GM12878 (cell line): ENCODE data around the gene PKMYT1. TPM values are rescaled to one million over a fixed set of nuclear protein-coding genes. Genes with fewer than 3 reads are reported as not detected.

Experiments used
- ATAC-seq: fragments of 200-7000 bp; cut with Tn5 transposase; 3 replicates; pipeline ENCODE4 v1.9.1; 2020; ENCODE audit warnings: mild to moderate bottlenecking, moderate library complexity
- BruUV-seq: library from RNA; stranded (reverse); fragments of 400-500 nt; replicated peaks from 2 replicates; lab custom pipeline; 2021; lab: Mats Ljungman, UMichigan
- CTCF ChIA-PET: fragments of 300-600 bp; sonication (Branson Sonifier 250); formaldehyde crosslinking; extraction: SDS; loops from one replicate; lab custom pipeline; 2021; ENCODE audit warnings: inconsistent platforms; lab: Yijun Ruan, JAX
- POLR2A ChIA-PET: fragments of 350-600 bp; formaldehyde crosslinking; extraction: SDS; loops from one replicate; lab custom pipeline; 2021; ENCODE audit warnings: inconsistent platforms; lab: Charles Lee
- RAD21 ChIA-PET: fragments of 300-600 bp; sonication (Branson Sonifier 250); formaldehyde crosslinking; loops from one replicate; lab custom pipeline; 2023; ENCODE audit warnings: antibody characterized with exemption; ENCODE audit not compliant: unreplicated experiment; lab: Charles Lee
- SMC1A ChIA-PET: fragments of 300-600 bp; sonication (Branson Sonifier 250); formaldehyde crosslinking; loops from one replicate; lab custom pipeline; 2023; ENCODE audit not compliant: unreplicated experiment, uncharacterized antibody; lab: Charles Lee
- DNase-seq: peaks from one replicate; pipeline ENCODE4 v3.0.0-alpha.2; 2011; ENCODE audit warnings: low read depth, low spot score
- FAIRE-seq: peaks from 3 replicates; lab custom pipeline; 2011; peaks lifted over from hg19 to GRCh38; lab: Jason Lieb, UNC
- H2AFZ ChIP-seq: 2 replicates; pipeline ENCODE4 v1.6.0; 2011; ENCODE audit warnings: low read depth, low read length, control low read depth; ENCODE audit not compliant: control insufficient read depth
- H3K27ac ChIP-seq: 2 replicates; pipeline ENCODE4 v1.5.1; 2011; ENCODE audit warnings: control low read depth; ENCODE audit not compliant: control insufficient read depth, insufficient read depth
- H3K27me3 ChIP-seq, 2 experiments: replicated peaks in 1 of 2; 2 replicates each; pipeline versions ENCODE4 v1.6.0 to v1.6.1; 2011; ENCODE audit warnings: low read length in 1 of 2; ENCODE audit not compliant: control insufficient read depth in 2 of 2, insufficient read depth in 2 of 2
- H3K36me3 ChIP-seq, 2 experiments: 2 replicates each; pipeline ENCODE4 v1.5.1; 2011; ENCODE audit warnings: low read length in 1 of 2; ENCODE audit not compliant: control insufficient read depth in 2 of 2, insufficient read depth in 2 of 2
- H3K4me1 ChIP-seq: 2 replicates; pipeline ENCODE4 v1.6.1; 2011; ENCODE audit warnings: mild to moderate bottlenecking, low read length, moderate library complexity, mixed read lengths; ENCODE audit not compliant: control insufficient read depth, insufficient read depth
- H3K4me2 ChIP-seq: 2 replicates; pipeline ENCODE4 v1.6.0; 2011; ENCODE audit warnings: control low read depth; ENCODE audit not compliant: control insufficient read depth, insufficient read depth
- H3K4me3 ChIP-seq: fragments of 200-600 bp; sonication (generic); 2 replicates; pipeline ENCODE4 v1.5.1; 2016
- H3K79me2 ChIP-seq: 2 replicates; pipeline ENCODE4 v1.6.0; 2011; ENCODE audit warnings: low read length; ENCODE audit not compliant: control insufficient read depth, insufficient read depth
- H3K9ac ChIP-seq: 2 replicates; pipeline ENCODE4 v1.8.0; 2011; ENCODE audit warnings: low read length, control low read depth, mixed read lengths; ENCODE audit not compliant: control insufficient read depth, insufficient read depth
- H3K9me3 ChIP-seq: replicated peaks from 3 replicates; pipeline ENCODE4 v1.5.1; 2011; ENCODE audit warnings: mild to moderate bottlenecking, low read length; ENCODE audit not compliant: control insufficient read depth, insufficient read depth
- H4K20me1 ChIP-seq: 2 replicates; pipeline ENCODE4 v1.6.0; 2011; ENCODE audit not compliant: control insufficient read depth, insufficient read depth
- DPF2 ChIP-seq: fragments of 450-650 bp; IDR thresholded peaks from 2 replicates; pipeline ENCODE4 v1.6.1; 2017; ENCODE audit warnings: mild to moderate bottlenecking
- HCFC1 ChIP-seq: fragments of 150-350 bp; IDR thresholded peaks from 2 replicates; pipeline ENCODE4 v1.6.1; 2014; ENCODE audit warnings: low read length
- JUND ChIP-seq: IDR thresholded peaks from 2 replicates; pipeline ENCODE4 v1.6.1; 2012; ENCODE audit warnings: low read depth, mild to moderate bottlenecking, low read length, improper control_type of control experiment, moderate library complexity
- NFXL1 ChIP-seq: fragments of 450-650 bp; IDR thresholded peaks from 2 replicates; pipeline ENCODE4 v1.6.1; 2017; ENCODE audit warnings: antibody characterized with exemption, mild to moderate bottlenecking, borderline replicate concordance
- SP1 ChIP-seq: IDR thresholded peaks from one replicate; pipeline ENCODE4 v1.6.1; 2011; ENCODE audit warnings: low read depth, low read length
- ZNF24 ChIP-seq: fragments of 450-650 bp; IDR thresholded peaks from 2 replicates; pipeline ENCODE4 v1.6.1; 2017; ENCODE audit warnings: antibody characterized with exemption, mild to moderate bottlenecking
- WGBS: methylation state at CpG from one replicate; pipeline ENCODE4 v1.1.6; 2016; ENCODE audit warnings: low lambda C conversion rate; ENCODE audit not compliant: insufficient replicate concordance, insufficient coverage; ENCODE audit errors: missing lambda C conversion rate; 5-methylcytosine and 5-hydroxymethylcytosine counted together
- in situ Hi-C: fragments of 300-500 bp; cut with MboI; formaldehyde crosslinking; loops from 9 replicates; pipeline ENCODE4 v1.14.3; 2018; ENCODE audit warnings: mixed read lengths
- intact Hi-C: fragments of 100-400 bp; cut with micrococcal nuclease; formaldehyde crosslinking; loops from one replicate; pipeline ENCODE4 v1.14.2; 2022; ENCODE audit not compliant: unreplicated experiment
- polyA plus RNA-seq, 11 experiments: library from polyadenylated mRNA; depleted of rRNA in 4 of 11; unstranded in 6 of 11; stranded (reverse) in 5 of 11; fragments of >200 nt; fragmentation: Nextera tagmentation in 4 of 11; fragmentation: Illumina TruSeq in 1 of 11; extraction: Ambion mirVana in 4 of 11; extraction: Trizol in 1 of 11; gene quantifications; 1 replicate in 1 of 11; 2 replicates in 10 of 11; pipeline versions ENCODE4 v1.2.1 to v1.2.3, GENCODE V29; 2011 to 2016; ENCODE audit warnings: inconsistent platforms in 2 of 11, missing spikeins in 2 of 11, low read depth in 1 of 11
- total RNA-seq, 4 experiments: library from RNA; depleted of rRNA in 3 of 4; stranded (reverse); fragments of >200 nt in 3 of 4; fragmentation: Illumina TruSeq in 1 of 4; extraction: Trizol in 1 of 4; gene quantifications; 2 replicates each; pipeline versions ENCODE4 v1.2.1 to v1.2.3, GENCODE V29; 2013 to 2021
- TF ChIP-seq, protein P1 (sequence below): fragments of 450-650 bp; formaldehyde crosslinking; IDR thresholded peaks from 2 replicates; pipeline ENCODE4 v1.4.0; 2020; ENCODE audit warnings: mild to moderate bottlenecking, moderate library complexity
- TF ChIP-seq, protein P2 (sequence below): fragments of 450-650 bp; IDR thresholded peaks from 2 replicates; pipeline ENCODE4 v1.6.1; 2017; ENCODE audit warnings: low read depth, mild to moderate bottlenecking, moderate library complexity
- TF ChIP-seq, protein P3 (sequence below): fragments of 450-650 bp; IDR thresholded peaks from 2 replicates; pipeline ENCODE4 v1.6.1; 2016; ENCODE audit warnings: mild to moderate bottlenecking
- TF ChIP-seq, protein P4 (sequence below): fragments of 450-650 bp; IDR thresholded peaks from 2 replicates; pipeline ENCODE4 v1.6.1; 2017; ENCODE audit warnings: mild to moderate bottlenecking, moderate library complexity

Gene PKMYT1
- total and polyA plus RNA-seq, 10 of the 15 experiments (the other 5 are each of a cell fraction or from before 2014, with no cell fraction given): 4.6 to 101 (median 29.9) TPM

DNA sequence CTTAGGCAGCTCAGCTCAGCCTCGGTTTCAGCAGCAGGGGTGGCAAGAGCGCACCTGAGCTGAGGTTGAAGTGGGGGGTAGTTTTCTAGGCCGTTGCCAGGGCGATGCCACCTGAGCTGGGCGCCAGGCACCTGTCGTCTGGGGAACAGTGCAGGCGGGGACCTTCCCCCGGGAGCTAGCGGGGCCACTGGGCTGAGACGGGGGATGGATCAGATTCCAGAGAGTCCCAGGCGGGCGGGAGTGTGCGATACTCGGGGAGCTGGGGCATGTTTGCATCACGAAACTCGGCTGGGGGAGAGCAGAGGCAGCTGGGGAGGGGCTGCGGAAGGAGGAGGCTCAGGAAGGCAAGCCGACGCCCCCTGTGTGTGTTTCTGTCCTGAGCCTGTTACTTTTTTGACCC is 32.0 kb upstream of the PKMYT1 start (continued):
- TF ChIP-seq, protein P1, sequence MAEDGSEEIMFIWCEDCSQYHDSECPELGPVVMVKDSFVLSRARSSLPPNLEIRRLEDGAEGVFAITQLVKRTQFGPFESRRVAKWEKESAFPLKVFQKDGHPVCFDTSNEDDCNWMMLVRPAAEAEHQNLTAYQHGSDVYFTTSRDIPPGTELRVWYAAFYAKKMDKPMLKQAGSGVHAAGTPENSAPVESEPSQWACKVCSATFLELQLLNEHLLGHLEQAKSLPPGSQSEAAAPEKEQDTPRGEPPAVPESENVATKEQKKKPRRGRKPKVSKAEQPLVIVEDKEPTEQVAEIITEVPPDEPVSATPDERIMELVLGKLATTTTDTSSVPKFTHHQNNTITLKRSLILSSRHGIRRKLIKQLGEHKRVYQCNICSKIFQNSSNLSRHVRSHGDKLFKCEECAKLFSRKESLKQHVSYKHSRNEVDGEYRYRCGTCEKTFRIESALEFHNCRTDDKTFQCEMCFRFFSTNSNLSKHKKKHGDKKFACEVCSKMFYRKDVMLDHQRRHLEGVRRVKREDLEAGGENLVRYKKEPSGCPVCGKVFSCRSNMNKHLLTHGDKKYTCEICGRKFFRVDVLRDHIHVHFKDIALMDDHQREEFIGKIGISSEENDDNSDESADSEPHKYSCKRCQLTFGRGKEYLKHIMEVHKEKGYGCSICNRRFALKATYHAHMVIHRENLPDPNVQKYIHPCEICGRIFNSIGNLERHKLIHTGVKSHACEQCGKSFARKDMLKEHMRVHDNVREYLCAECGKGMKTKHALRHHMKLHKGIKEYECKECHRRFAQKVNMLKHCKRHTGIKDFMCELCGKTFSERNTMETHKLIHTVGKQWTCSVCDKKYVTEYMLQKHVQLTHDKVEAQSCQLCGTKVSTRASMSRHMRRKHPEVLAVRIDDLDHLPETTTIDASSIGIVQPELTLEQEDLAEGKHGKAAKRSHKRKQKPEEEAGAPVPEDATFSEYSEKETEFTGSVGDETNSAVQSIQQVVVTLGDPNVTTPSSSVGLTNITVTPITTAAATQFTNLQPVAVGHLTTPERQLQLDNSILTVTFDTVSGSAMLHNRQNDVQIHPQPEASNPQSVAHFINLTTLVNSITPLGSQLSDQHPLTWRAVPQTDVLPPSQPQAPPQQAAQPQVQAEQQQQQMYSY: no peak

DNA sequence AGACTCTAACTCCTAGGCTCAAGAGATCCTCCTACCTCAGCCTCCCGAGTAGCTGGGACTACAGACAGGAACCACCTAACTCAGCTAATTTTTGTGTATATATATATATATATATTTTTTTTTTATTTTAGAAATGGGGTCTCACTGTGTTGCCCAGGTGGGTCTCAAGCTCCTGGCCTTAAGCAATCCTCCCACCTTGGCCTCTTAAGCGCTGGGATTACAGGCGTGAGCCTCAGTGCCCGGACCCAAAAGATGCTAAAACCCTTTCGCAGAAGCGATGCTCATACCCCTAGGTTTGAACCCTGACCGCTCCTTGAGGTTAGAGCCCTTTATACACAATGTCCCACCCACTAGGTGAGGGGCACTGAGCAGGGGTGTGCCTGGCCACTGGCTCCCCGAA is 30.3 kb upstream of the PKMYT1 start:
- no peak overlapping the region for H2AFZ ChIP-seq
- ChIA-PET CTCF (interaction anchor here (11.3 kb wide), 1 partner anchor 16 kb away, joined by 421 read pairs; the partner anchor contains the start of genes CLDN6, HCFC1R1, THOC6 and TNFRSF12A), POLR2A (interaction anchor here (1.6 kb wide), 1 partner anchor 9 kb away, joined by 5 read pairs; the partner anchor contains the start of gene TNFRSF12A), RAD21 (interaction anchor here (1.2 to 2.1 kb wide), 2 partner anchors 10 to 18 kb away, joined by 5 to 7 read pairs; partner anchors contain the start of gene TNFRSF12A), SMC1A (no interaction called here)
- no peaks in the 10 kb centered on the region for H4K20me1 ChIP-seq
- ATAC-seq (no peak), FAIRE-seq (no peak), DNase-seq (no peak)
- H3K4me1 ChIP-seq: peaks cover 17% of the 10 kb centered on the region
- H3K9ac ChIP-seq: no peak overlapping the region
- intact Hi-C loops: no loop called here
- BruUV-seq: no TSS peak
- peaks cover 0 to 17% of the 10 kb centered on the region in 2 experiments for H3K27me3 ChIP-seq
- no peaks in the 10 kb centered on the region for H3K36me3 ChIP-seq
- H3K79me2 ChIP-seq: no peaks in the 10 kb centered on the region
- no peak overlapping the region for H3K4me2 ChIP-seq
- no peak overlapping the region for H3K27ac ChIP-seq
- in situ Hi-C loops: no loop called here
- no peak overlapping the region for H3K4me3 ChIP-seq
- WGBS: 76% methylated on average over 8 of the region's 8 CpGs
- no peaks in the 10 kb centered on the region for H3K9me3 ChIP-seq
- TF ChIP-seq, protein P2, sequence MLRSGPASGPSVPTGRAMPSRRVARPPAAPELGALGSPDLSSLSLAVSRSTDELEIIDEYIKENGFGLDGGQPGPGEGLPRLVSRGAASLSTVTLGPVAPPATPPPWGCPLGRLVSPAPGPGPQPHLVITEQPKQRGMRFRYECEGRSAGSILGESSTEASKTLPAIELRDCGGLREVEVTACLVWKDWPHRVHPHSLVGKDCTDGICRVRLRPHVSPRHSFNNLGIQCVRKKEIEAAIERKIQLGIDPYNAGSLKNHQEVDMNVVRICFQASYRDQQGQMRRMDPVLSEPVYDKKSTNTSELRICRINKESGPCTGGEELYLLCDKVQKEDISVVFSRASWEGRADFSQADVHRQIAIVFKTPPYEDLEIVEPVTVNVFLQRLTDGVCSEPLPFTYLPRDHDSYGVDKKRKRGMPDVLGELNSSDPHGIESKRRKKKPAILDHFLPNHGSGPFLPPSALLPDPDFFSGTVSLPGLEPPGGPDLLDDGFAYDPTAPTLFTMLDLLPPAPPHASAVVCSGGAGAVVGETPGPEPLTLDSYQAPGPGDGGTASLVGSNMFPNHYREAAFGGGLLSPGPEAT: no peak
- TF ChIP-seq DPF2 (no peak), SP1 (no peak), HCFC1 (no peak), NFXL1 (no peak), JUND (no peak), ZNF24 (no peak)
- TF ChIP-seq, protein P3, sequence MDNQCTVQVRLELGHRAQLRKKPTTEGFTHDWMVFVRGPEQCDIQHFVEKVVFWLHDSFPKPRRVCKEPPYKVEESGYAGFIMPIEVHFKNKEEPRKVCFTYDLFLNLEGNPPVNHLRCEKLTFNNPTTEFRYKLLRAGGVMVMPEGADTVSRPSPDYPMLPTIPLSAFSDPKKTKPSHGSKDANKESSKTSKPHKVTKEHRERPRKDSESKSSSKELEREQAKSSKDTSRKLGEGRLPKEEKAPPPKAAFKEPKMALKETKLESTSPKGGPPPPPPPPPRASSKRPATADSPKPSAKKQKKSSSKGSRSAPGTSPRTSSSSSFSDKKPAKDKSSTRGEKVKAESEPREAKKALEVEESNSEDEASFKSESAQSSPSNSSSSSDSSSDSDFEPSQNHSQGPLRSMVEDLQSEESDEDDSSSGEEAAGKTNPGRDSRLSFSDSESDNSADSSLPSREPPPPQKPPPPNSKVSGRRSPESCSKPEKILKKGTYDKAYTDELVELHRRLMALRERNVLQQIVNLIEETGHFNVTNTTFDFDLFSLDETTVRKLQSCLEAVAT: no peak
- TF ChIP-seq, protein P4, sequence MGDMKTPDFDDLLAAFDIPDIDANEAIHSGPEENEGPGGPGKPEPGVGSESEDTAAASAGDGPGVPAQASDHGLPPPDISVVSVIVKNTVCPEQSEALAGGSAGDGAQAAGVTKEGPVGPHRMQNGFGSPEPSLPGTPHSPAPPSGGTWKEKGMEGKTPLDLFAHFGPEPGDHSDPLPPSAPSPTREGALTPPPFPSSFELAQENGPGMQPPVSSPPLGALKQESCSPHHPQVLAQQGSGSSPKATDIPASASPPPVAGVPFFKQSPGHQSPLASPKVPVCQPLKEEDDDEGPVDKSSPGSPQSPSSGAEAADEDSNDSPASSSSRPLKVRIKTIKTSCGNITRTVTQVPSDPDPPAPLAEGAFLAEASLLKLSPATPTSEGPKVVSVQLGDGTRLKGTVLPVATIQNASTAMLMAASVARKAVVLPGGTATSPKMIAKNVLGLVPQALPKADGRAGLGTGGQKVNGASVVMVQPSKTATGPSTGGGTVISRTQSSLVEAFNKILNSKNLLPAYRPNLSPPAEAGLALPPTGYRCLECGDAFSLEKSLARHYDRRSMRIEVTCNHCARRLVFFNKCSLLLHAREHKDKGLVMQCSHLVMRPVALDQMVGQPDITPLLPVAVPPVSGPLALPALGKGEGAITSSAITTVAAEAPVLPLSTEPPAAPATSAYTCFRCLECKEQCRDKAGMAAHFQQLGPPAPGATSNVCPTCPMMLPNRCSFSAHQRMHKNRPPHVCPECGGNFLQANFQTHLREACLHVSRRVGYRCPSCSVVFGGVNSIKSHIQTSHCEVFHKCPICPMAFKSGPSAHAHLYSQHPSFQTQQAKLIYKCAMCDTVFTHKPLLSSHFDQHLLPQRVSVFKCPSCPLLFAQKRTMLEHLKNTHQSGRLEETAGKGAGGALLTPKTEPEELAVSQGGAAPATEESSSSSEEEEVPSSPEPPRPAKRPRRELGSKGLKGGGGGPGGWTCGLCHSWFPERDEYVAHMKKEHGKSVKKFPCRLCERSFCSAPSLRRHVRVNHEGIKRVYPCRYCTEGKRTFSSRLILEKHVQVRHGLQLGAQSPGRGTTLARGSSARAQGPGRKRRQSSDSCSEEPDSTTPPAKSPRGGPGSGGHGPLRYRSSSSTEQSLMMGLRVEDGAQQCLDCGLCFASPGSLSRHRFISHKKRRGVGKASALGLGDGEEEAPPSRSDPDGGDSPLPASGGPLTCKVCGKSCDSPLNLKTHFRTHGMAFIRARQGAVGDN: no peak
